ENCODE measurements around the gene STRIP2.

DNA sequence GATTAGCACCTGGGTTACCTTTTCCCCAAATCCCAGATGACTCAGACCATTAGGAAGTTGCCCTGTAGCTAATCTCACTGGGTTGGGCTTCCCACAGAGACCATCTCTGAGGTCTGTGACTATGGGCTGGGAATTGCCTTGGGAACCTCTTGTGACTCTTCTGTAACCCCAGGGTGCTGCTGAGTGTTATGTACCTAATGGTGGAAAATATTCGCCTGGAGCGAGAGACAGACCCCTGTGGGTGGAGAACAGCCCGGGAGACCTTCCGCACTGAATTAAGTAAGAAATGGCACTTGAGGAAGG, 20.0 kb downstream of the STRIP2 start:
- no peak for TF ChIP-seq POLR2A (IDR thresholded peaks at IDR 0.05)
- no peak for TF ChIP-seq EP300 (IDR thresholded peaks at IDR 0.05)
- TF ChIP-seq, protein P1, sequence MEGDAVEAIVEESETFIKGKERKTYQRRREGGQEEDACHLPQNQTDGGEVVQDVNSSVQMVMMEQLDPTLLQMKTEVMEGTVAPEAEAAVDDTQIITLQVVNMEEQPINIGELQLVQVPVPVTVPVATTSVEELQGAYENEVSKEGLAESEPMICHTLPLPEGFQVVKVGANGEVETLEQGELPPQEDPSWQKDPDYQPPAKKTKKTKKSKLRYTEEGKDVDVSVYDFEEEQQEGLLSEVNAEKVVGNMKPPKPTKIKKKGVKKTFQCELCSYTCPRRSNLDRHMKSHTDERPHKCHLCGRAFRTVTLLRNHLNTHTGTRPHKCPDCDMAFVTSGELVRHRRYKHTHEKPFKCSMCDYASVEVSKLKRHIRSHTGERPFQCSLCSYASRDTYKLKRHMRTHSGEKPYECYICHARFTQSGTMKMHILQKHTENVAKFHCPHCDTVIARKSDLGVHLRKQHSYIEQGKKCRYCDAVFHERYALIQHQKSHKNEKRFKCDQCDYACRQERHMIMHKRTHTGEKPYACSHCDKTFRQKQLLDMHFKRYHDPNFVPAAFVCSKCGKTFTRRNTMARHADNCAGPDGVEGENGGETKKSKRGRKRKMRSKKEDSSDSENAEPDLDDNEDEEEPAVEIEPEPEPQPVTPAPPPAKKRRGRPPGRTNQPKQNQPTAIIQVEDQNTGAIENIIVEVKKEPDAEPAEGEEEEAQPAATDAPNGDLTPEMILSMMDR (IDR thresholded peaks at IDR 0.05) = no peak
